HG03469 (cell line): ENCODE results near the gene SMTNL1.
"Not testable (repeated sequence)": the region's sequence is repeated elsewhere in the genome, so short reads cannot be mapped to it uniquely, and the experiment has no call there.

Experiments used
- ATAC-seq: cut with Tn5 transposase; IDR thresholded peaks from one replicate; pipeline ENCODE4 v1.9.1; 2021; ENCODE audit warnings: mild to moderate bottlenecking, moderate library complexity, moderate number of reproducible peaks; ENCODE audit not compliant: unreplicated experiment

Gene SMTNL1

GRCh38 chr11:57508341-57509170 lies 28.8 kb upstream of the SMTNL1 start:
- no peak for ATAC-seq

DNA sequence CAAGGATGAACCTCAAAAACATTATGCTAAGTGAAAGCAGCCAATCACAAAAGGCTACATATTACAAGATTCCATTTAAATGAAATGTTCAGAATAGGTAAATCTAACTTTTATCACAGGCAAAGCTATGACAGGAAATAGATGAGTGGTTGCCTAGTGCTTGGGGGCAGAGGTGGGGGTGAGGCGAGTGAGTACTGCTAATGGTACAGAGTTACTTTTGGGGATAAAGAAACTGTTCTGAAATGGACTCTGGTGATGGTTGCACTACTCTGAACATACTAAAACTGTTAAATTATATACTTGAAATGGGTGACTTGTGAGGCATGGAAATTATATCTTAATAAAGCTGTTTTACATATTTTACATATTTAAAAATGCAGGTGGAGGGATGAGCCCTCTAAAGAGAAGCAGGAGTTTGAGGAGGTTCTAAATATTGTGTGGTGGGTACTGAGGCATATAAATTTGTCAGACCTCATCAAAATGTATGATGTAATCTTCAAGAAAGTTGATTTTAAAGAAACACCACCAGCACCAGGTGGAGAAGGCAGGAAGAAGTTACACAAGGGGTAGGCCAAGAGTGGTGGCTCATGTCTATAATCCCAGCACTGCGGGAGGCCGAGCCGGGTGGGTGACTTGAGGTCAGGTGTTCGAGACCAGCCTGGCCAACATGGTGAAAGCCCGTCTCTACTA lies 25.5 kb upstream of the SMTNL1 start:
- ATAC-seq: no peak

DNA sequence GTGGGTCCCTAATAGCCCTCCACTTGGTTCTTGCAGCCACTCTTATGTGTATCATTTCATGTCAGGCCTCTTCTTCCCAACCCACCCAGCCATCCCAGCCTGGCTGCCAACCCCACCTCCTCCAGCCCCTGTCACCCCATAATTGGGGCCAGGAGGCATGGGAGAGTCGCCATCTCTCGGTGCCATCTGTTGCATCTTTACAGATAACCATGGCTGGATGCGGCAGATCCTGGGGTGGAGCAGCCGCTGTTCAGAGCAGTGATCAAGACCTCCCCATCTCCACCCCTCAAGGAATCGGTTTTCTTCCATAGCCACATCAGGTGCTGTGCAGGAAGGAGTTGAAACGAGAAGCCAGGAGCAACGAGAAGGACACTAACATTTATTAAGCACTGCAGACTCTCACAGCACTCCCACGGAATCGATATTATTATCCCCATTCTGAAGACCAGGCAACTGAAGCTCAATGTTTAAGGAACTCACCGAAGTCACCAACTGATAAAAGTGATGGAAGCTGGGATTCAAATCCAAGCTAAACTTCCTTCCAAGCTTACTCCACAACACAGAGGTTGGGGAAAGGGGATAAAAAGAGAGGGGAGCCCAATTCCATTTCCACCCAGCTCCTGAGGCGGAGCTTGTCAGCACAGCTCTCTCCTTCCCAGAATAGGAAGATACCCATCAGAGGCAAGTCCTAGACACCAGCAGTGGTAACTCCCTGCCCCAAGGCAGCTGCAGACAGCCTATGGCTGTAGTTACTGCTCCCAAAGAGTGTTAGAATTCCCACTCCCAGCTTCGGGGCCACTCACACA lies 24.5 kb upstream of the SMTNL1 start:
- ATAC-seq: no peak

DNA sequence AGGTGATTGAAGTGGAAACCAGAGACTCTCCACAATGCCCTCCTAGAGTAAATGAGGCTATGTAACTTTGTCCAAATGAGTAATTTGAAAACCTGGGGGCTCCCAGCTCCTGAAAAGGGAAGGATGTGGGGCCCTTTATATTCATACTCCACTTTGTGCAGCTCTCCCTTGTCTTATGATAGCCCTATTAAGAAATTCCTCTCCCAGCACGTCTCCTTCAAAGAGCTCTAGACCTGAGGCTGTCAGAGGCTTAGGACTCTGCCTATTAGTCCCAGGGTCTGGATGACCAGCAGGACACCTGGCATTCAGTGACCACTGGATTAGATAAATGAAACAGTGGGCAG lies 24.0 kb upstream of the SMTNL1 start:
- ATAC-seq: no peak

DNA sequence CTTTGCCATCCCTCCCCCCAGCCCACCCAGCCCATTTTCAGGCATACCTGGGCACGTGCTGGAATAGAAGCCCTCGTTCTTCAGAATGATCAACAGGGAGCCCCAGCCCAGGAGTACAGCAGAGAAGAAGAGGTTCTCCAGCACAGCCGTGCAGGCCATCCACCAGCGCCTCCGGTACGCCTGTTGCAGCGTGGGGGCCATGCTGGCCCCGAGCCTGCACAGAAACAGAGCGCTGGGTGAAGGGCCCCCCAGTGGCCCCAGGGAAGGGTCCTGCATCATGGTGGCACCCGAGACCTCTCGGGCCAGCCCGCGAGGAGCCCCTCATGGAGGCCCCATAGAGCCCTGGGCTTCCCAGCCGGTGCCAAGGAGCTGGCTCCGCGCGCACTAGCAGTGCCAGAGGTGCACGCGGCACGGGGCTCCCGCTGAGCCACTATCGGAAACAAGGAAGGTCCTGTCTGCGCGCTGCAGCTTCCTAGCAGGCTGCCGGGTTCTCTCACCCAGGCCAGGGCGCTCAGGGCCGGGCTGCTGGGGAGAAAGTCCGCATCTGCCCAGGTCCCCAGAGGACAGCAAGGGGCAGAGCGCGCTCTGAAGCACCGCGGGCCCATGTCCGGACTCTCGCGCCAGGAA lies 23.4 kb upstream of the SMTNL1 start:
- ATAC-seq: peak; percentile 32

DNA sequence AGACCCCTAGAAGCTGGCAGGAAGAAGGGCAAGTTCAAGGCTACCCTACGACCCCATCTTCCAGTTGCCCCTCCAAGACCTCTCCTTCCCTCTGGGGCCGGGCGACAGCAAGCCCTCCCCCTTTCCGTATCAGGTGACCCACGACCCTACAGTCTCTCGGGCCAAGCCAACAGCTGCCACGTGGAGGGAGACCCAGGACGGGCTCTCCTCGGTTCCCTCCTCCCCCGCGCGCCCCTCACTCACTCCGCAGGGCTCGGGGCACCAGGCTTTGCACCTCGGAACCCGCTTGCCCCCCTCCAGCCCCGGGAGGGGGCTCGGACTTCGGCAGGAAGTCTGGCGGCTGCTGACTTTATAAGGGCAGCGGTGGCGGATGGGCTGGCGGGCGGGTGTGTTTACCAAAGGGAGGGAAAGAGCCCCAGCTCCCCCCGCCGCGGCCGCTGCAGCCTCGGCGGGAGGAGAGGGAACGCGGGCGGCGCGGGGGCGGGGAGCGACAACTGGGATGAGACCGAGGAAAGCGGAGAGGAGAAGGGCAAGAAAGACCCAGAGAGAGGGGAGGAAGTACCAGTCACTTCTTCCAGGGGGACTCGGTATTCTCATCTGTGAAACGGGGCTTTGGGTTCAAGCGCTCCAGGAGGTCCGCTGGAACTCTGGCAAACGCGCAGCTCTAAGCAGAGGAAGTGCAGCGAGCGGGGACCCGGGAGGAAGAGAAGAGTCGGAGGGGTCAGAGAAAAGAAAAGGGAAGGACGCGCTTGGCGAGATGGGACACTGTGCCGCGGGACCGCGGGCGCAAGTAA lies 22.7 kb upstream of the SMTNL1 start:
- ATAC-seq: peak; percentile 7

DNA sequence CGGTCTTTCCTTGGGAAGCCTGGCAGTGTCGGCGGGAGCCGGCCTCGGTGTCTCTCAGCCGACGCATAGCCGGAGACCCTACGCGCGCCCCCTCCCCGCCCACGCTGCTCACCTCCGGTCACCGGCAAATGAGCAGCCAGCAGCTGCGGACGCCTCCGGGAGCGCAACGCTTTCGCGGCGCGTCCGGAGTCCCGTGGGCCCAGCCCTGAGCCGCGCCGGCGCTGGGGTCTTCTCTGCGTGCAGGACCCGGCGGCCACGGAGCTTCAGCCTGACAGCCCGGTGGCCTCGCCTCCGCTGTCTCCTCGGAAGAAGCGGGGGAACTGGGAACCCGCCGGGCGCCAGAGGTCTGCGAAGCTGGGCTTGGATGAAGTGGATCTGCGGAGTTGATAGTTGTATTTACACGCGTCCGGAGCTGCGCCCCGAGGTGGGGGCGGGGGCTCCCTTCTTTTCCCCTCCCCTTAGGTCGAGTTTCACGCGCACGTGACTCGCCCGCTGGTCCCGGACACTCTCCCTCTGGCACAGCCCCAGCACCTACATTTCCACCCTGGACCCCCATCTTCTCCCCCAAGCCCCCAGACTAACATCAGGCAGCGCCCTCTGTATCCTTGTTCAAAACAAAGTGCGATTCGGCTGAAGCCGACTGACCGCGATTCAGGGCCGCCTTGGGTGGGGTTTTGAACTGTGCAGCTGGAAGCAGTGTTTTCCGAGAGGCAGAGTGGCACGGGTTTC lies 21.9 kb upstream of the SMTNL1 start, which contains the start of gene SLC43A1:
Gene SLC43A1, minus strand, starts transcription at position 371 of the 729 bp plus-strand sequence. CDS start 1,591 bp downstream, outside the sequence.
- ATAC-seq: no peak

- no peak for ATAC-seq
Observed at GRCh38 chr11:57516061-57516443, 21.3 kb upstream of the SMTNL1 start.

- no peak for ATAC-seq
Observed at GRCh38 chr11:57521116-57521515, 16.3 kb upstream of the SMTNL1 start.

GRCh38 chr11:57523419-57523818 lies 14.0 kb upstream of the SMTNL1 start:
- no peak for ATAC-seq

- ATAC-seq: no peak
Observed at GRCh38 chr11:57527056-57527631, 10.3 kb upstream of the SMTNL1 start.

GRCh38 chr11:57529012-57529411 lies 8.4 kb upstream of the SMTNL1 start:
- no peak for ATAC-seq

- ATAC-seq: no peak
Observed at GRCh38 chr11:57530215-57530595, 7.2 kb upstream of the SMTNL1 start.

- ATAC-seq: peak; percentile 99
Observed at GRCh38 chr11:57530596-57531507, 6.5 kb upstream of the SMTNL1 start, which contains the start of gene TIMM10. Gene TIMM10, minus strand, starts transcription at chr11:57530754. Its CDS starts 565 bp downstream, at chr11:57530189.

DNA sequence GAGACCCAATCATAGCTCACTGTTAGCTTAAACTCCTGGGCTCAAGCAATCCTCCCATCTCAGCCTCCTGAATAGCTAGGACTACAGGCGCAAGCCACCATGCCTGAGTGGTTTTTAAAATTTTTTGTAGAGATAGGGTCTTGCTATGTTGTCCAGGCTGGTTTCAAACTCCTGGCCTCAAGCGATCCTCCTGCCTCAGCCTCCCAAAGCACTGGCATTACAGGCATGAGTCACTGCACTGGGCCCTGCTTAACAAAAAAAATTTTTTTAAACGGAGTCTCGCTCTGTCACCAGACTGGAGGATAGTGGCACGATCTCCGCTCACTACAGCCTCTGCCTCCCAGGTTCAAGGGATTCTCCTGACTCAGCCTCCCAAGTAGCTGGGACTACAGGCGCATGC lies 2.9 kb upstream of the SMTNL1 start:
- ATAC-seq: not testable (repeated sequence)

DNA sequence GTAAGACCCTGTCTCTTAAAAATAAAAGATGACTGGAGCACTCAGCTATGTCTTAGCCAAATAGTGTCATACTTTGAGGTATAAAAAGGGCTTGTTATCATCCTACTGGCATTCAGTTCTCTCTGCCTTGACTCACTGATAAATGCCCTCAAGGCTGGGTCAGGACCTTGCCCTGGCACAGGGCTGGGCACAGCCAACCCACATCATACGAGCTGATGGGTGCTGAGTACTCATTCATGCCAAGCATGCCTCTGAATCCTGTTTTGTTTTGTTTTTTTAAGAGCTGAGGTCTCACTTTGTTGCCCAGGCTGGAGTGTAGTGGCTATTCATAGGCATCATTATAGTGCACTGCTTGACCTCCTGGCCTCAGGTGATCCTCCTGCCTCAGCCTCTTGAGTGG lies 1.9 kb downstream of the SMTNL1 start:
- ATAC-seq: no peak

GRCh38 chr11:57541169-57541568 lies 3.8 kb downstream of the SMTNL1 start:
- no peak for ATAC-seq

GRCh38 chr11:57542582-57542981 lies 5.2 kb downstream of the SMTNL1 start:
- no peak for ATAC-seq
